ES-I3 (cell line): ENCODE results near the gene TMEM234.
A peak's percentile ranks its signal among the peaks of the same experiment; 100 is the strongest.

ENCODE experiments used
- H3K36me3 ChIP-seq: 2 replicates; pipeline ENCODE4 v1.6.1; 2013; ENCODE audit warnings: mild to moderate bottlenecking, low read length, control low read depth, moderate library complexity; ENCODE audit not compliant: insufficient read depth
- H3K4me1 ChIP-seq: 2 replicates; pipeline ENCODE4 v1.6.1; 2013; ENCODE audit warnings: mild to moderate bottlenecking, control low read depth, low read length; ENCODE audit not compliant: insufficient read depth
- H3K9ac ChIP-seq: 2 replicates; pipeline ENCODE4 v1.6.1; 2013; ENCODE audit warnings: low read depth, mild to moderate bottlenecking, low read length, moderate library complexity
- H3K9me3 ChIP-seq: 2 replicates; pipeline ENCODE4 v1.6.1; 2013; ENCODE audit warnings: mild to moderate bottlenecking, low read length, moderate library complexity; ENCODE audit not compliant: control insufficient read depth, insufficient read depth

The TMEM234 gene

DNA sequence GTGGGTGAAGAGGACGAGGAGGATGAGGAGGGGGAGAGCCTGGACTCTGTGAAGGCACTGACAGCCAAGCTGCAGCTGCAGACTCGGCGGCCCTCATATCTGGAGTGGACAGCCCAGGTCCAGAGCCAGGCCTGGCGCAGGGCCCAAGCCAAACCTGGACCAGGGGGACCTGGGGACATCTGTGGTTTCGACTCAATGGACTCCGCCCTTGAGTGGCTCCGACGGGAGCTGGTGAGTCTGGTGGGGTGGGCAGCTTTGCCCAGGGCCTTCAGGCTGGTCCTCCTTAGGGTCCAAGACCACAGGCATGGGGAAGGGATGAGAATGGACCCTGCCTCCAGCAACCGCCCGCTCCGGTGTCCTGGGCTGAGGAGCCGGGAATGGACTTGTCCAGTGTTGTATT, 25.3 kb upstream of the TMEM234 start:
- no peaks in the 10 kb centered on the region for H3K9me3 ChIP-seq
- H3K36me3 ChIP-seq = no peaks in the 10 kb centered on the region
- no peak overlapping the region for H3K9ac ChIP-seq
- H3K4me1 ChIP-seq = peaks cover 24% of the 10 kb centered on the region

GRCh38 chr1:32246888-32247273, 24.7 kb upstream of the TMEM234 start, which contains the start of gene FAM167B:
TSS of gene FAM167B (plus strand) at chr1:32247222. CDS start at chr1:32247422, 200 bp downstream.
- no peaks in the 10 kb centered on the region for H3K9me3 ChIP-seq
- H3K4me1 ChIP-seq = peaks cover 24% of the 10 kb centered on the region
- H3K9ac ChIP-seq = no peak within 1 kb of the TSS
- no peaks in the 10 kb centered on the region for H3K36me3 ChIP-seq

DNA sequence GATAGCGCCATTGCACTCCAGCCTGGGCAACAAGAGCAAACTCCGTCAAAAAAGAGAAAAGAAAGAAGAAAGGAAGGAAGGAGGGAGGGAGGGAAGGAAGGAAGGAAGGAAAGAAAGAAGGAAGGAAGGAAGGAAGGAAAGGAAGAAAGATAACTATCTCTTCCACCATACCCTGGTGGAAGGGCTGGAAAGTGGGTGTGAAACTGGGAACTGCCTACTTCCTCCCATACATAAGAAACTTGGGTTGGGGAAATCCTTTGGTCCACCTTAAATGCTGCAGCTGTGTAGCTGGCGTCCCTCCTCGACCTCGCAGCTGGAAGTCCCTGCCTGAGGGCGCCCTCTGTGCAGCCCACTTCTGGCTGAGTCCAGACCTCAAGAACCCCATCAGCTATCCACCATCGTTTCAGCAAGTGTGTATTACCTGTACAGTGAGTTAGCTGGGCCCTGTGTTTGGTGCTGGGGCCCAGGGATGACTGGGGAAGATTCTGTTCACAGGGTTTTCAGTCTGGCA, 20.2 kb upstream of the TMEM234 start:
- Histone ChIP-seq H3K4me1 (no peaks in the 10 kb centered on the region), H3K9me3 (no peaks in the 10 kb centered on the region), H3K36me3 (no peaks in the 10 kb centered on the region), H3K9ac (no peak overlapping the region)

DNA sequence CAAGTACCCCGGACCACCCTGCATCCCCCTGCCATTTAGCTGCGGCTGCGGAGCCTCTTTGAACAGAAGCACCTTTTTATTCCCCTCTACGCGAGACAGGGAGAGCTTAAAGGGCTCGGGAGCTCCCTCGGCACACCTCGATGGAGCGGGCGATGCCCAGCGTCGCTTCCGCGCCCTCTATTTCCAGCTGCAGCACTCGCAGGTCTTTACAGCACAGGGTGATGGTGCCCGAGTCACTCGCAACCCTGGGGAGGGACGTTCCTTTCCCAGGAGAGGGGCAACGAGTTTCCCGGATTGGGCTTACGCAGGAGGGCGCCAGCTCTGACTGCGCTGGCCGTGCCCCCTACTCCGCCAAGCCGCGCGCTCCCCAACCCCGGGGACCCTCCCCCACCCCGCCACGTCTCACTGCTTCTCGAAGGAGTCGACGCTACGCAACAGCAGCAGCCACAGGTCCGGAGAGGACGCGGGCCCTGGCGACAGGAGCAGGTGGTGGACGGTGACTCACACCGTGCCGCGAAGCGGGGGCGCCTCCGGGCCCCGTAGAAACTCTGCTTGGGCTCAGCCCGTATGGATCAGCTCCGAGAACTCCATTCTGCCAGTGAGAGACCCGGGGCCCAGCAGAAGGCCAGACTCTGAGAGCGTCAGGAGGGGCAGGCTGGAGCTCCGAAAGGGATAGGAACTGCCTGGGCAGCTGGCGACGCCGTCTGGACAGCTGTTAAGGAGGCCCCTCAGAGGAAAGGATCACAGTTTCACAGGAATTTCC, 19.0 kb upstream of the TMEM234 start:
- Histone ChIP-seq H3K9me3 (no peaks in the 10 kb centered on the region), H3K4me1 (no peaks in the 10 kb centered on the region), H3K36me3 (no peaks in the 10 kb centered on the region), H3K9ac (peak overlapping the region; percentile 90)

GRCh38 chr1:32240140-32240951, 18.2 kb upstream of the TMEM234 start:
- Histone ChIP-seq H3K9me3 (no peaks in the 10 kb centered on the region), H3K9ac (peak overlapping the region; percentile 90), H3K4me1 (no peaks in the 10 kb centered on the region), H3K36me3 (no peaks in the 10 kb centered on the region)

DNA sequence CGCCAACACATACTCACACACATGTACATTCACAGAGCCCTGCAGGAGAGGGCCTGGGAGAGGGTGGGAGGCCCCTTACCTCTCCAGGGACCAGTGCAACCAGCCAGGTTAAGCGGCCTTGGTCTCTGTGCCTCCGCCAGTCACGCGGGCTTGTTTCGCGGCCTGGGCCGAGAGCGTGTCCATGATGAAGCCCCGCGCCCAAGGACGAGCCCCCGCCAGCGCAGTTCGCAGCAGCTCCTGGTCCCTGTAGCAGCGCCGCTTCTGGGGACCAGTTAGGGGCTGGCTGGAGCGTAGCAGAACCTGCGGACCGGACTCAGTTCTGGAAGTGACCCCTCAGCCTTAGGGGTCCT, 17.6 kb upstream of the TMEM234 start:
- H3K9me3 ChIP-seq = no peaks in the 10 kb centered on the region
- H3K36me3 ChIP-seq = no peaks in the 10 kb centered on the region
- H3K9ac ChIP-seq = peak overlapping the region; percentile 90
- no peaks in the 10 kb centered on the region for H3K4me1 ChIP-seq

DNA sequence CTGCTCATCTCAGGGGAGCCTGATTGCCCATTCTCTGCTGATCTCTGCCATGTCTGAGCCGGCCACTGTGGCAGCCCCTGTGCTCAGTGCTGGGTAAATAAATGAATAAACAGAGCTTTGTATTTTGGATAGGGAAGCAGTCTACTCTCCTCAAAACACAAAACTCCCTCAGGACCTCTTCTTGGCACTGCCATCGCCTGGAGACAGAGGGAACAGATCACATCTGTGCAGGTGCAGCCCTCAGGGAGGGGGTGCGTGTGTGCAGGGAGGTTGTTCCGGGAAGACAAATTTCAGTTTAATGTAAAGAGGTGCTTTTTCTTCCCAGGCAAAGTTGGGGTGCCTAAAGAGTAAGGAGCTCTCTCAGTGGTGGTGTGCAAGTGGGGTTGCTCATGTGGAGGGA, 17.2 kb upstream of the TMEM234 start:
- Histone ChIP-seq H3K4me1 (no peaks in the 10 kb centered on the region), H3K9me3 (no peaks in the 10 kb centered on the region), H3K36me3 (peaks cover 2% of the 10 kb centered on the region; the same call in 1 of the 2 replicates), H3K9ac (peak overlapping the region; percentile 90)

DNA sequence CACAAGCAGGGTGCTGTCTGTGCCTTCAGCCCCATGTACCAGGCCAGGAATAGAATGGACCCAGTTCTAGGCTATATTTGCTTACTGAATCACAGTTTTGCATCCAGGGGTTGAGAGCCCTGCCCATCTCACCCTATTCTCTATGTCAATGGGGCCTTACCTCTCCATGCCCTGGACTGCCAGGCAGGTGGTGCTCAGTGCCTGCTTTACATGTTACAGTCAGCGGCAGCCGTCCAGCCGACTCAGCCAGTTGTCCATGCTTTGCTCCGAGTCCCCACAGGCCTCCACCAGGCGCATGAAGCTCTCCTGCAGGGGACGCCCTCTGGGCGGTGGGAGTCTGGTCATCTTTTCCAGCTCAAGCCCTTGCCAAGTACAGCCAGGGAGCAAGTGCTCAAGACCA, 12.6 kb upstream of the TMEM234 start:
- H3K9me3 ChIP-seq = no peaks in the 10 kb centered on the region
- H3K9ac ChIP-seq = no peak overlapping the region
- no peaks in the 10 kb centered on the region for H3K4me1 ChIP-seq
- peaks cover 13% of the 10 kb centered on the region; the same call in 1 of the 2 replicates for H3K36me3 ChIP-seq

DNA sequence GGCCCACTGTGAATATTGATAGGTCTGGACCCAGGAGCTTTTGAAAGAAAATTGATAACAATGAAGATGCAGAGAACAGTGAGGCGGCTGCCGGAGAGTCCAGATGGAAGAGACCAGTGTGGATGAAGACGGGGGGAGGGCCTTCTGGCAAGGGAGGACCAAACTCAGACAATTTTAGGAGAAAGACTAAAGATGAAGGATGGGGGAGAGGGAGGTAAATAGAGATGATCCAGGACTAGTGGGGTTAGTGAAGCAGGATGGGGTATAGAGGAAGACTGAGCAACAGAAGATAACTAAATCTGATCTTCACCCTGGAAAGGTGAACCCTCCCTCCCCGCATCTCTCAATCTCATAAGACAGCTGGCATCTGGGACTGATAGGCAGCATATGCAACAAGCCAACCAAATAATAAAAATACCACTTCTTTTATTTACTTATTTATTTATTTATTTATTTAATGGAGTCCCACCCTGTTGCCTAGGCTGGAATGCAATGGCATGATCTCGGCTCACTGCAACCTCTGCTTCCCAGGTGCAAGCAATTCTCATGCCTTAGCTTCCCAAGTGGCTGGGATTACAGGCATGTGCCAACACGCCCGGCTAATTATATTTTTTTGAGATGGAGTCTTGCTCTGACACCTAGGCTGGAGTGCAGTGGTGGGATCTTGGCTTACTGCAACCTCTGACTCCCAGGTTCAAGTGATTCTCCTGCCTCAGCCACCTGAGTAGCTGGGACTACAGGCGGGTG, 10.6 kb upstream of the TMEM234 start:
- Histone ChIP-seq H3K4me1 (no peaks in the 10 kb centered on the region), H3K9me3 (no peaks in the 10 kb centered on the region), H3K36me3 (peaks cover 25% of the 10 kb centered on the region), H3K9ac (no peak overlapping the region)

- Histone ChIP-seq H3K36me3 (peaks cover 26% of the 10 kb centered on the region), H3K9ac (no peak overlapping the region), H3K9me3 (no peaks in the 10 kb centered on the region), H3K4me1 (no peaks in the 10 kb centered on the region)
Observed at GRCh38 chr1:32231843-32232432, 9.8 kb upstream of the TMEM234 start.

GRCh38 chr1:32228771-32229170, 6.6 kb upstream of the TMEM234 start:
- Histone ChIP-seq H3K4me1 (no peaks in the 10 kb centered on the region), H3K36me3 (peaks cover 35% of the 10 kb centered on the region), H3K9me3 (no peaks in the 10 kb centered on the region), H3K9ac (no peak overlapping the region)

DNA sequence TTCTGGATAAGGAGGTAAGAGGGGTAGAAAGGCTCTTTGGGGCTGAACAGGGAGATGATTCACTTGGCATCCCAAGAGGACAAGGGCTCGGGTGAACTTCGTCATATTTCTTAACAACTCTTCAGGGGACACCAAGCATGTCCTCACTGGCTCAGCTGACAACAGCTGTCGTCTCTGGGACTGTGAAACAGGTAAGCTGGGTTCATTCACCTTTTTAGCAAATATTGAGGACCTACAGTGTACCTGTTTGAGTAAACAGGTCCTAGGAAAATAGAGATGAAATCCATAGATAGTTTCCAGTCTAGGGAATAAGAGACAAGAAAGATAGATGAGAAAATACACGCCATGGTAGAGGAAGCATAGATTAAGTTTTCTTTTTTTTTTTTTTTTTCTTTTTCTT, 2.1 kb upstream of the TMEM234 start:
- no peak overlapping the region for H3K9ac ChIP-seq
- H3K9me3 ChIP-seq = no peaks in the 10 kb centered on the region
- H3K36me3 ChIP-seq = peaks cover 28% of the 10 kb centered on the region
- H3K4me1 ChIP-seq = peaks cover 10% of the 10 kb centered on the region

- Histone ChIP-seq H3K36me3 (peaks cover 23% of the 10 kb centered on the region), H3K4me1 (peaks cover 10% of the 10 kb centered on the region), H3K9ac (no peak overlapping the region), H3K9me3 (no peaks in the 10 kb centered on the region)
Observed at GRCh38 chr1:32223683-32224082, 1.5 kb upstream of the TMEM234 start.

GRCh38 chr1:32221581-32221979, 573 bp downstream of the TMEM234 start:
- peaks cover 15% of the 10 kb centered on the region; the same call in 1 of the 2 replicates for H3K36me3 ChIP-seq
- H3K4me1 ChIP-seq = peaks cover 10% of the 10 kb centered on the region
- no peaks in the 10 kb centered on the region for H3K9me3 ChIP-seq
- H3K9ac ChIP-seq = peak overlapping the region; percentile 96
